Measurements from ENCODE around the gene TINAGL1.

TINAGL1 gene

DNA sequence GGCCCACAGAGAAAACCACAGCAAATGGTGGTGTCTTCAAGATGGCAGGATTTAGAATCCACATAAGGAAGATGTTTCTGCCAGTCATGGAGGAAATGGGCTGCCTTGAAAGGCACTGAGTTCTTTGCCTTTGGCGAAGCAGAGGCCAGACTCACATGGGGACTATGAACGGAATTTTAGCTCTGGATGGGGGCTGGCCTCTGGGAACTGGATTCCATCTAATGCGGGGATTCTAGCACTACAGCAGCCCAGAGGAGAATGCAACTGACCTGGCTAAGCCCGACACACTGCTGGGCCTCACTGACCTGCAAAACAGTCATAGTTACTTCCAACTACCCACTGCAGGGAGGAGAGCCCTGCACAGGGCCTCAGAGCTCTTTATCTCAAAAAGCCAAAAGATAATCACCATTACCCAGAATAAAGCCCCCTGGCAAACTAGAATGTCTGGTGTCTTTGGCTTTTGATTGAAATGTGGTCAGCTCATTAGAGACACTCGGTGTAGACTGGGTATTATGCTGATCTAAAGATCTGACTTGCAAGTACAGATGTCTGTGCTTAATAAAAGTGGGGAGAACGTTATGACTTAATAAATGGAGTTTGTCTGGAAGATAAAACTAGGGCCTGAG lies 52.7 kb downstream of the TINAGL1 start:
- DNase-seq: no peak

GRCh38 chr1:31632649-31633048 lies 56.3 kb downstream of the TINAGL1 start:
- DNase-seq: no peak

GRCh38 chr1:31633117-31633516 lies 56.8 kb downstream of the TINAGL1 start:
- no peak for DNase-seq

Data from NK-92 treated with Interleukin-12 subunit alpha and Interleukin-12 subunit beta, amount 100 ng/mL, for 24 hours (cell line).